ENCODE data around the gene TRMT112.

Gene TRMT112

DNA sequence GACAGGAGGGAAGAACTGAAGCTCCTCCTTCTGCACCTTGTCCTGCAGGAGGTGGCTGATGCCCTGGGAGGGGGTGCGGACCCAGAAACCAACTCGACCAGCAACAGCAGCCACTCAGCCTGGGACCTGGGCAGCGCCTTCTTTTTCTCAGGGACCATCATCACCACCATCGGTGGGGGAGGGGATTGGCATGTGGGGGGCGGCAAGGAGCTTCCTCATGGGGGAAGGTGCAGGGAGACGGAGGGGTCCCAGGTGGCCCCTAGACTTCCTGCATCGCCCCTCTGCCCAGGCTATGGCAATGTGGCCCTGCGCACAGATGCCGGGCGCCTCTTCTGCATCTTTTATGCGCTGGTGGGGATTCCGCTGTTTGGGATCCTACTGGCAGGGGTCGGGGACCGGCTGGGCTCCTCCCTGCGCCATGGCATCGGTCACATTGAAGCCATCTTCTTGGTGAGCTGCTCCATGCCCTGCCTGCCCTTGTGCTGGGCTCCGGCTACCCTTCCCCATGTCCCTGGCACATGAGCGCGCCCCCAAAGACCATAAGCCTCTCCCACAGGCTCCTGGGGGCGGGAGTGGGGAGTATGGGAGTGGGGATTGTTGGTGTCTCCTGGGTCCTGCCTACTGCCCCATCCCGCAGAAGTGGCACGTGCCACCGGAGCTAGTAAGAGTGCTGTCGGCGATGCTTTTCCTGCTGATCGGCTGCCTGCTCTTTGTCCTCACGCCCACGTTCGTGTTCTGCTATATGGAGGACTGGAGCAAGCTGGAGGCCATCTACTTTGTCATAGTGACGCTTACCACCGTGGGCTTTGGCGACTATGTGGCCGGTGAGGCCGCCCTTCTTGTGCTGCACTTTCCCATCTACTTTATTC lies 20.3 kb downstream of the TRMT112 start:
- no peak overlapping the region for H3K27ac ChIP-seq
- TF ChIP-seq, protein P1, sequence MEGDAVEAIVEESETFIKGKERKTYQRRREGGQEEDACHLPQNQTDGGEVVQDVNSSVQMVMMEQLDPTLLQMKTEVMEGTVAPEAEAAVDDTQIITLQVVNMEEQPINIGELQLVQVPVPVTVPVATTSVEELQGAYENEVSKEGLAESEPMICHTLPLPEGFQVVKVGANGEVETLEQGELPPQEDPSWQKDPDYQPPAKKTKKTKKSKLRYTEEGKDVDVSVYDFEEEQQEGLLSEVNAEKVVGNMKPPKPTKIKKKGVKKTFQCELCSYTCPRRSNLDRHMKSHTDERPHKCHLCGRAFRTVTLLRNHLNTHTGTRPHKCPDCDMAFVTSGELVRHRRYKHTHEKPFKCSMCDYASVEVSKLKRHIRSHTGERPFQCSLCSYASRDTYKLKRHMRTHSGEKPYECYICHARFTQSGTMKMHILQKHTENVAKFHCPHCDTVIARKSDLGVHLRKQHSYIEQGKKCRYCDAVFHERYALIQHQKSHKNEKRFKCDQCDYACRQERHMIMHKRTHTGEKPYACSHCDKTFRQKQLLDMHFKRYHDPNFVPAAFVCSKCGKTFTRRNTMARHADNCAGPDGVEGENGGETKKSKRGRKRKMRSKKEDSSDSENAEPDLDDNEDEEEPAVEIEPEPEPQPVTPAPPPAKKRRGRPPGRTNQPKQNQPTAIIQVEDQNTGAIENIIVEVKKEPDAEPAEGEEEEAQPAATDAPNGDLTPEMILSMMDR (conservative IDR thresholded peaks at IDR 0.05) = no peak

DNA sequence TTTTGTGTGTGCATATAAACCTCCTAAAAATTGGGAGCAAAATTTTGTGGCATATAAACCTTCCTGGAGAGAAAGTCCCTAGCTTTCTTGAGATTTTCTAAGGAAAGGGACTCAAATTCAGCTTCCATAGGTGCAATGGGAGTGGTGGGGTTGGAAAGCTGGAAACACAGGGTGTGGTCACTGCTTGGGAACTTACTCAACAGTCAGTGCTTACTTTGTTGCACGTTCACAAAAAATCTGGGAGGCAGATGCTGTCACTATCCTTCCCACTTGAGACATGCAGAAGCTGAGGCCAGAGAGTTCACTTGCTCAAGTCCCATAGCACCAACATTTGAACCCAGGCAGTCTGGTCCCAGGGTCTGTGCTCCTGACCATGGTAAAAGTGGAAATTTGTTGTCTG lies 21.1 kb downstream of the TRMT112 start:
- TF ChIP-seq, protein P1 (conservative IDR thresholded peaks at IDR 0.05) = no peak
- H3K27ac ChIP-seq = no peak overlapping the region

DNA sequence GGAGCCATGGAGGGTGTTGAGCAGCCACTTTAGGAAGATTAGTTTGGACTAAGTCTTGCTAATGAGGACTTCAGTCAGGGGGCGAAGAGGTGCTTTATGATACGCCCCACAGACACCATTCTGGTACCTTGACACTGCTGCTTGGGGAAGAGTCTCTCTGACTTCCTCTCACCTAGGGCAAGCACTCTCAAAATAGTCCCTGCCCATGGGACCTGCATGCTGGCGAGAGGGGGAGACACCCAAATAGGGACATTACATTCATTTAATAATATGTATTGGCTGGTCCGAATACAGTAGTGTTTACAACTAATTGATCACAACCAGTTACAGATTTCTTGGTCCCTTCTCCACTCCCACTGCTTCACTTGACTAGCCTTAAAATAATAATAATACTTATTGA lies 21.6 kb downstream of the TRMT112 start:
- H3K27ac ChIP-seq = no peak overlapping the region
- TF ChIP-seq, protein P1 (conservative IDR thresholded peaks at IDR 0.05) = no peak

DNA sequence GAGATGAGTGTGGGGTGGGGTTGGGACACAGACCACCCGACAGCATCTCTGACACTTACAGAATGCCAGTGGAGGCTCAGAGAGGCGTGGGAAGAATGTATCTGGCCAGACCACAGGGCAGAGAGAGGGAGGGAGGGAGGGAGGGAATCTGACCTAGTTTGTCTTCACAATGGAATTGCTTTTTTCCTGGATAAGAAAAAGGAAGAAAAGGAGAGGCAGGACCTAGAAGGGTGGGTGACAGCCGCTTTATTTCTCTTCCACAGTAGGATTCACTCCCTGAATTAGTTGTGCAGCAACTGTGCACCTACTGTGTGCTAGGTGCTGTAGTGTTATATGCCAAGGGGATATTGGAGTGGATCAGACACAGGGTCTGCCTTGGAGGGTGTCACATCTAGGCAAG lies 22.6 kb downstream of the TRMT112 start:
- no peak overlapping the region for H3K27ac ChIP-seq
- TF ChIP-seq, protein P1 (conservative IDR thresholded peaks at IDR 0.05) = no peak

DNA sequence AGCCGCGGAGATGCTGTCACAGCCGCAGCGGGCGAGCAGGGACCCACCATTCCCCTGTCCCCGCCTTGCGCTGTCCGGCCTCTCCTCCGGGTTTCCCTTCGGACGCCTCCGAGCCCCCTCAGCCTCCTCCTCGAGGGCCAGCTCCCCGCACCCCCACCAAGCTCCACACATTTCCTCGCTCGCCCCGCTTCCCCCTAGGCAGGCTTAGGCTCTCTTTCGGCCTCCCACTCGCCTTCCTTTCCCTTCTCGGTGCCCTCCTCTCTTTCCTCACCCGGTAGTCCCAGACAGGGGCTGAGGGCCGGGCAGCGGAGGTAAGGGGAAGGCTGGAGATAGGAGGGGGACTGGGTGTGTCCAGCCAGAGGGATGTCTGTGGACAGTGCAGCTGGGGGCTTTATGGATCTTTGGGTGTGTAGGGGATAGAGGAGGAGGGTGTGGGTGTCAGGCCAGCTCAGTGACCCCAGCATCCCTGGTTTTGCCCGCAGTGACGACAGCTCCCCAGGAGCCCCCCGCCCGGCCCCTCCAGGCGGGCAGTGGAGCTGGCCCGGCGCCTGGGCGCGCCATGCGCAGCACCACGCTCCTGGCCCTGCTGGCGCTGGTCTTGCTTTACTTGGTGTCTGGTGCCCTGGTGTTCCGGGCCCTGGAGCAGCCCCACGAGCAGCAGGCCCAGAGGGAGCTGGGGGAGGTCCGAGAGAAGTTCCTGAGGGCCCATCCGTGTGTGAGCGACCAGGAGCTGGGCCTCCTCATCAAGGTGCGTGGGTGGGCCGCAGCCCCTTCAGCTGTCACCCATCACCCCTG lies 24.7 kb downstream of the TRMT112 start:
- H3K27ac ChIP-seq = no peak overlapping the region; the same call in 1 of the 2 replicates
- TF ChIP-seq, protein P1 (conservative IDR thresholded peaks at IDR 0.05) = no peak

DNA sequence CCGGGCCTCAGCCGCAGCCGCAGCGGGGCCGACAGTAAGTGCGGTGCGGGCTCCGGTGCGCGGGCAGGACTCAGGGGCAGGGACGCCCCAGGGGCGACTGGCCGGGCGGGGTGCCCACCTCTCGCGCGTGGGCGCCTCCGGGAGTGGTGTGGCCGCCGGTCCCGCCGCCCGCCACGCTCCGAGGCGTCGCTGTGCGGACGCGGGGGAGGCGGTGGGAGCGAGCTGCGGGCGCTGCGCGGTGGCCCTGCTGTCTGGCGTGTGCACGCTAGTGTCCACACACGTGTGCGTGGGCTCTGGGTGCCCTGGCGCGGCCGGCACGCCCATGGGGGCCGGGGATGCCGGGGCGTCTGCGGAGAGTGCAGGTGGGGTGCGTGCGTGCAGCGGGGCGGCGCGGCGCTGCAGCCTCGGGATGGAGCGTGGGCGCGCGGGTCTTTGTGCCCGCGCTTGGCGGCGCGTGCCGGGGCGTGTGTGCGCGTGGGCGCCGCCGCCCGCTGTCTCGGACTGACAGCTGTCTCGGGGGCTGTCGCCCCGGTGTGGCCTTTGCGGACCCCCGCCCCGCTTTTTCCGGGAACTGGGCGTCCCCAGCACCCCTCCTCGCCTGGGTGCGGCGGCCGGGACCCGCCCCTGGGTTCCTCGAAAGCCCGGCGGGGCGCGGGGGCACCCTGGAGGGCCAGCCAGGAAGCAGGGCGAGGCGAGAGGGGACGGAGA lies 25.5 kb downstream of the TRMT112 start:
- TF ChIP-seq, protein P1 (conservative IDR thresholded peaks at IDR 0.05) = peak; percentile 33

More for the DNA sequence above, 25.5 kb downstream of the TRMT112 start:
- H3K27ac ChIP-seq = peak overlapping the region; percentile 36; the same call in 1 of the 2 replicates
